DND-41 (cell line): ENCODE measurements around the gene OR51B2.
"Not testable (repeated sequence)": the region's sequence is repeated elsewhere in the genome, so short reads cannot be mapped to it uniquely, and the experiment has no call there.

ENCODE experiments used
- ATAC-seq: fragments of 200-7000 bp; cut with Tn5 transposase; 3 replicates; pipeline ENCODE4 v1.9.1; 2021; ENCODE audit warnings: low read depth; ENCODE audit not compliant: insufficient read depth
- DNase-seq: peaks from one replicate; pipeline ENCODE4 v3.0.0-alpha.2; 2020
- H2AFZ ChIP-seq: 2 replicates; pipeline ENCODE4 v1.6.0; 2012; ENCODE audit warnings: low read depth, low read length
- H3K27ac ChIP-seq: 2 replicates; pipeline ENCODE4 v1.5.1; 2012; ENCODE audit warnings: low read length, inconsistent platforms
- H3K27me3 ChIP-seq: fragments of 200-600 bp; sonication (generic); 2 replicates; pipeline ENCODE4 v1.6.0; 2012; ENCODE audit warnings: low read length, mild to moderate bottlenecking, inconsistent platforms; ENCODE audit not compliant: insufficient read depth, poor library complexity
- H3K36me3 ChIP-seq: 2 replicates; pipeline ENCODE4 v1.5.1; 2012; ENCODE audit warnings: low read length, inconsistent platforms; ENCODE audit not compliant: insufficient read depth
- H3K4me1 ChIP-seq: 2 replicates; pipeline ENCODE4 v1.5.1; 2012; ENCODE audit warnings: mild to moderate bottlenecking, low read length; ENCODE audit not compliant: insufficient read depth
- H3K4me2 ChIP-seq: 2 replicates; pipeline ENCODE4 v1.6.0; 2012; ENCODE audit warnings: mild to moderate bottlenecking, moderate library complexity, low read length, inconsistent platforms; ENCODE audit not compliant: insufficient read depth
- H3K4me3 ChIP-seq, 2 experiments: fragments of 200-600 bp in 1 of 2; shearing (Covaris generic) in 1 of 2; 2 replicates each; pipeline ENCODE4 v1.5.1; 2012 to 2016; ENCODE audit warnings: inconsistent platforms in 2 of 2, low read length in 2 of 2, mild to moderate bottlenecking in 2 of 2, low read depth in 1 of 2, moderate library complexity in 1 of 2
- H3K79me2 ChIP-seq: 2 replicates; pipeline ENCODE4 v1.6.0; 2012; ENCODE audit warnings: low read length, inconsistent platforms; ENCODE audit not compliant: insufficient read depth
- H3K9ac ChIP-seq: 2 replicates; pipeline ENCODE4 v1.6.0; 2012; ENCODE audit warnings: low read depth, mild to moderate bottlenecking, inconsistent platforms, low read length, moderate library complexity
- H3K9me3 ChIP-seq: 2 replicates; pipeline ENCODE4 v1.5.1; 2012; ENCODE audit warnings: low read length, moderate library complexity, mild to moderate bottlenecking, inconsistent platforms; ENCODE audit not compliant: insufficient read depth, severe bottlenecking
- H4K20me1 ChIP-seq: 2 replicates; pipeline ENCODE4 v1.6.0; 2012; ENCODE audit warnings: low read length; ENCODE audit not compliant: insufficient read depth
- CTCF ChIP-seq: IDR thresholded peaks from 2 replicates; pipeline ENCODE4 v1.5.1; 2012; ENCODE audit warnings: borderline replicate concordance, low read length, moderate library complexity, mild to moderate bottlenecking; ENCODE audit not compliant: poor library complexity, severe bottlenecking; ENCODE audit errors: extremely low read depth
- EZH2 ChIP-seq: IDR thresholded peaks from 3 replicates; pipeline ENCODE4 v1.6.1; 2012; ENCODE audit warnings: borderline replicate concordance, low read depth, mild to moderate bottlenecking, moderate library complexity, low read length, inconsistent platforms; ENCODE audit not compliant: severe bottlenecking

The OR51B2 gene

GRCh38 chr11:5343474-5344335, 19.6 kb upstream of the OR51B2 start, which contains the start of gene OR51B5:
Gene OR51B5 (minus strand): TSS chr11:5343524. CDS start chr11:5343524, 0 bp downstream.
- H4K20me1 ChIP-seq = no peaks in the 10 kb centered on the region
- no peaks in the 10 kb centered on the region for H3K79me2 ChIP-seq
- no peaks in the 10 kb centered on the region for H3K27me3 ChIP-seq
- no peak within 1 kb of the TSS for H2AFZ ChIP-seq
- H3K4me2 ChIP-seq = no peak within 1 kb of the TSS
- DNase-seq (no peak), ATAC-seq (no peak)
- no peaks in the 10 kb centered on the region for H3K36me3 ChIP-seq
- H3K4me1 ChIP-seq = no peaks in the 10 kb centered on the region
- TF ChIP-seq EZH2 (no peak), CTCF (no peak)
- H3K4me3 ChIP-seq = no peak within 1 kb of the TSS
- no peak within 1 kb of the TSS for H3K9ac ChIP-seq
- no peak within 1 kb of the TSS for H3K27ac ChIP-seq
- H3K9me3 ChIP-seq = no peaks in the 10 kb centered on the region

- no peaks in the 10 kb centered on the region for H4K20me1 ChIP-seq
- DNase-seq = no peak
- H2AFZ ChIP-seq = no peak overlapping the region
- H3K9ac ChIP-seq = no peak overlapping the region
- H3K4me2 ChIP-seq = no peak overlapping the region
- H3K36me3 ChIP-seq = no peaks in the 10 kb centered on the region
- H3K79me2 ChIP-seq = no peaks in the 10 kb centered on the region
- ATAC-seq = no peak
- no peaks in the 10 kb centered on the region for H3K9me3 ChIP-seq
- TF ChIP-seq EZH2 (no peak), CTCF (no peak)
- no peaks in the 10 kb centered on the region for H3K27me3 ChIP-seq
- no peak overlapping the region for H3K27ac ChIP-seq
- H3K4me1 ChIP-seq = no peaks in the 10 kb centered on the region
- no peak overlapping the region for H3K4me3 ChIP-seq
These were observed 15.8 kb upstream of the OR51B2 start for GRCh38 chr11:5339771-5340322.

GRCh38 chr11:5337253-5337652, 13.2 kb upstream of the OR51B2 start:
- not testable (repeated sequence) for H3K9ac ChIP-seq, ATAC-seq, H2AFZ ChIP-seq, H3K79me2 ChIP-seq, H3K4me3 ChIP-seq, H3K9me3 ChIP-seq, H3K27ac ChIP-seq, H4K20me1 ChIP-seq, H3K27me3 ChIP-seq, H3K36me3 ChIP-seq, H3K4me2 ChIP-seq, H3K4me1 ChIP-seq, DNase-seq

DNA sequence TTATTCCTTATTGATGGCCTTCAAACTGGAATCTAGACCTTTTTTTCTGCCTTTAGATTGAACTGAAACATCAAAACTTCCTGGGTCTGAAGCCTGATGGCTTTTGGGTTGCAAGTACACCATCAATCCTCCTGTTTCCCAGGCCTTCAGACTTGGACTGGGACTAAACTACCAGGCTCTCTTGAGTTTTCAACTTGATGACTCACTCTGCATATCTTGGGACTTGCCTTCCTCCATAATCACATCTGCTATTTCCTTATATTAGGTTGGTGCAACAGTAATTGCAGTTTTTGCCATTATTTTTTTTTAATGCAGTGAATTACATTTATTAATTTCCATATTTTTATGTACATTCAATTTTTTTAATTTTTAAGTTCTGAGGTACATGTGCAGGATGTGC, 12.2 kb upstream of the OR51B2 start:
- DNase-seq = no peak
- H3K9me3 ChIP-seq = no peaks in the 10 kb centered on the region
- no peaks in the 10 kb centered on the region for H4K20me1 ChIP-seq
- no peaks in the 10 kb centered on the region for H3K36me3 ChIP-seq
- TF ChIP-seq CTCF (no peak), EZH2 (no peak)
- ATAC-seq = no peak
- H3K4me1 ChIP-seq = no peaks in the 10 kb centered on the region
- no peak overlapping the region for H2AFZ ChIP-seq
- no peak overlapping the region for H3K27ac ChIP-seq
- no peak overlapping the region for H3K9ac ChIP-seq
- H3K27me3 ChIP-seq = no peaks in the 10 kb centered on the region
- H3K4me3 ChIP-seq = no peak overlapping the region
- H3K4me2 ChIP-seq = no peak overlapping the region
- no peaks in the 10 kb centered on the region for H3K79me2 ChIP-seq
